ENCODE measurements around the gene THOC6. TPM values are rescaled to one million over a fixed set of nuclear protein-coding genes. Genes with fewer than 3 reads are reported as not detected.

THOC6 gene
- polyA plus RNA-seq, 1 donor: 46.7 TPM

DNA sequence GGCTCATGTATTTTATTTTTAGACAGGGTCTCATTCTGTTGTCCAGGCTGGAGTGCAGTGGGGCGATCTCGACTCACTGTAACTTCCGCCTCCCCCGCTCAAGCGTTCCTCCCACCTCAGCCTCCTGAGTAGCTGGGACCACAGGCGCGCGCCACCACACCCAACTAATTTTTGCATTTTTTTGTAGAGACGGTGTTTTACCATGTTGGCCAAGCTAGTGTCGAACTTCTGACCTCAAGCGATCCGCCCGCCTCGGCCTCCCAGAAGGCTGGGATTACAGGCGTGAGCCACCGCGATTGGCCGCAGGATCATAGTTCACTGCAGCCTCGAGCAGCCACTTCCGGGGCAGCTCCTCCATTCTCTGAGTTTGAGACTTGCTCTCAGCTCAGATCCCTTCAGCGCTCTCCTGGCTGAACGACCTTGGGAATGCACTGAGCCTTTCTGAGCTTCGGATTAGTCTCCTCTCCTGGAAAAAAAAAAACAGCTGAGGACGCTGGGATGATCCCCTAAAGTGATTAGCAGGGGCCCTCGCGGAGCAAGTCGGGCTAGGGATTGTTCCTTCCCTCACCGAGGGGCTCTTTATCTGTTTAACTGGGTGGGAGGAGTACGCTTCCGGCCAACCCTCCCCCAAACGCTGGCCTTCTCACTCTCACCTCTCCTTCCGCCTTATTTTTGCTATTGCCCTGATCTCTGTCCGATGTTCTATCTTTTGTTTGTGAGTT is 42.5 kb upstream of the THOC6 start:
- 0% methylated on average over 1 of the region's 33 CpGs for whole genome bisulfite sequencing (ENCODE audit: insufficient coverage, low lambda C conversion rate)
- Histone ChIP-seq H3K4me1 (ENCODE audit: control insufficient read depth, insufficient read depth, low read length) (peaks cover 5% of the 10 kb centered on the region), H3K27me3 (ENCODE audit: control insufficient read depth, insufficient read depth, low read length) (no peaks in the 10 kb centered on the region), H3K27ac (ENCODE audit: low read length) (no peak overlapping the region), H3K36me3 (ENCODE audit: control insufficient read depth, insufficient read depth, low read length) (no peaks in the 10 kb centered on the region), H3K4me3 (ENCODE audit: low read length) (peak overlapping the region; percentile 96), H3K9me3 (ENCODE audit: control insufficient read depth, low read depth, low read length) (no peaks in the 10 kb centered on the region)
- DNase-seq: peak in 1 of 2 donors; percentile 60

DNA sequence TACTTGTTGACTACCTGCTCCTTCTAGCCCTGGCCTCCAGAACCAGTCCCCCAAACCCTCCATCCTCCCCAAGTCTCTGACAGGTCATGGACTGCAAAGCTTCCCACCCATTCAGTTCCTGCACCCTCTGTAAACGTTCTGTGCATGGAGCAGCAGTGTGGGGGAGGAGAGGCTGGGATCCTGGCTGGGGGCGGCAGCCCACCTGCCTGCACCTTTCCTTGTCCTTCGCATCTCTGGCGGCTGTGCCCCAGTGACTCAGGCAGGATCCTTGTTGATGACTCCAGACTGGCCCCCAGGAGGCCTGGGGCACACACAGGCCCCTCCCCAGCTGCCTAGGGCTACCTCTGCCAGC is 42.0 kb upstream of the THOC6 start:
- Histone ChIP-seq H3K4me3 (ENCODE audit: low read length) (no peak overlapping the region), H3K36me3 (ENCODE audit: control insufficient read depth, insufficient read depth, low read length) (no peaks in the 10 kb centered on the region), H3K27me3 (ENCODE audit: control insufficient read depth, insufficient read depth, low read length) (no peaks in the 10 kb centered on the region), H3K4me1 (ENCODE audit: control insufficient read depth, insufficient read depth, low read length) (peaks cover 5% of the 10 kb centered on the region), H3K27ac (ENCODE audit: low read length) (no peak overlapping the region), H3K9me3 (ENCODE audit: control insufficient read depth, low read depth, low read length) (no peaks in the 10 kb centered on the region)
- no CpG with 5 or more reads among the region's 4 CpGs for WGBS (ENCODE audit: insufficient coverage, low lambda C conversion rate)
- DNase-seq: no peak

DNA sequence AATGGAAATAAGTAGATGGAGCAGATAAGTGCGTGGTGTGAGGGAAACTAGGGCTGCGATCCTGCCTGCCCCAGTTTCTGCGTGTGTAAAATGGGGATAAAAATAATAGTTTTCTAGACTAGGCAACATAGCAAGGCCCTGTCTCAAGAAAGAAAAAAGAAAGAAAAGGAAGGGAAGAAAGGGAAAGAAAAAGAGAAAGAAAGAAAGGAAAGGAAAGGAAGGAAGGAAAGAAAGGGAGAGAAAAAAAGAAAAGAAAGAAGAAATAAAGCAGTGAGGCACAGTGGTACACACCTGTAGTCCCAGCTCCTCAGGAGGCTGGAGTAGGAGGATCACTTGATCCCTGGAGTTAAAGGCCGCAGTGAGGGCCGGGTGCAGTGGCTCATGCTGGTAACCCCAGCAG is 41.4 kb upstream of the THOC6 start:
- no peak overlapping the region for H3K27ac ChIP-seq (ENCODE audit: low read length)
- H3K9me3 ChIP-seq (ENCODE audit: control insufficient read depth, low read depth, low read length): no peaks in the 10 kb centered on the region
- H3K4me1 ChIP-seq (ENCODE audit: control insufficient read depth, insufficient read depth, low read length): peaks cover 5% of the 10 kb centered on the region
- DNase-seq: no peak
- no peaks in the 10 kb centered on the region for H3K36me3 ChIP-seq (ENCODE audit: control insufficient read depth, insufficient read depth, low read length)
- H3K27me3 ChIP-seq (ENCODE audit: control insufficient read depth, insufficient read depth, low read length): no peaks in the 10 kb centered on the region
- H3K4me3 ChIP-seq (ENCODE audit: low read length): no peak overlapping the region
- 87% methylated on average over 3 of the region's 5 CpGs for WGBS (ENCODE audit: insufficient coverage, low lambda C conversion rate)

DNA sequence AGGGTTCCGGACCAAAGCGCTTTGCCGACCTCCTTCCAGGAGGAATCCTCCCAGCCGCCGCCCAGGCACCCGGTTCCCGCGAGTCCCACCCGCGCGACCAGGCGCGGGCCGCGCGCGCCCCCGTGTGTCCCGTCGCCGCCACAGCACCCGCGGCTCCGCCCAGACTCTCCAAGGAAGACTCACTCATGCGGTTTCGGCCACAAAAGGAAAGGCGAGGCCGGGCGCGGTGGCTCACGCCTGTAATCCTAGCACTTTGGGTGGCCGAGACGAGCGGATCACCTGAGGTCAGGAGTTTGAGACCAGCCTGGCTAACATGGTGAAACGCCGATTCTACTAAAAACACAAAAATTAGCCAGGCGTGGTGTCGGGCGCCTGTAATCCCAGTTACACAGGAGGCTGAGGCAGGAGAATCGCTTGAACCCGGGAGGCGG is 40.1 kb upstream of the THOC6 start:
- Histone ChIP-seq H3K4me1 (ENCODE audit: control insufficient read depth, insufficient read depth, low read length) (peaks cover 5% of the 10 kb centered on the region), H3K9me3 (ENCODE audit: control insufficient read depth, low read depth, low read length) (no peaks in the 10 kb centered on the region), H3K4me3 (ENCODE audit: low read length) (no peak overlapping the region), H3K27ac (ENCODE audit: low read length) (no peak overlapping the region), H3K27me3 (ENCODE audit: control insufficient read depth, insufficient read depth, low read length) (no peaks in the 10 kb centered on the region), H3K36me3 (ENCODE audit: control insufficient read depth, insufficient read depth, low read length) (no peaks in the 10 kb centered on the region)
- WGBS (ENCODE audit: insufficient coverage, low lambda C conversion rate): no CpG with 5 or more reads among the region's 42 CpGs
- DNase-seq: peak; percentile 67 to 75

DNA sequence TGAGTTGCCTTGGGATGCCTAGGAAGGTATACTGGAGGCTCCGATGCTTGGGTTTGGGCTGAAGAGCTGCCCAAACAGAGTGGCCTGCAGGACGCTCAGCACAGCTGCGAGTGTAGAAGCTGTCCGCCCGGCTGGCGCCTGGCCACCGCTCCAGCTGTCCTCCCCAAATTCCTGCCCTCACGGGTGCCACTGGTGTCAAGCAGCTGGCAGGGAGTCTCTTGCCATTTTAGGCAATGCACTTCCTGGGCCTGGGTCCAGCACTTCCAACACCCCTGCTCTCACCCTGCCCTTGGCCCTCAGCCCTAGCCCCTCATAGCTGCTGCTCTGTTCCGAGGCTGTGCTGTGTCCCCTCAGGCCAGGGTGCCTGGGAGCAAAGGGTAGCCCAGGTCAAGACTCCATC is 38.4 kb upstream of the THOC6 start:
- no CpG with 5 or more reads among the region's 9 CpGs for WGBS (ENCODE audit: insufficient coverage, low lambda C conversion rate)
- Histone ChIP-seq H3K27me3 (ENCODE audit: control insufficient read depth, insufficient read depth, low read length) (no peaks in the 10 kb centered on the region), H3K27ac (ENCODE audit: low read length) (no peak overlapping the region), H3K4me1 (ENCODE audit: control insufficient read depth, insufficient read depth, low read length) (peaks cover 5% of the 10 kb centered on the region), H3K36me3 (ENCODE audit: control insufficient read depth, insufficient read depth, low read length) (no peaks in the 10 kb centered on the region), H3K9me3 (ENCODE audit: control insufficient read depth, low read depth, low read length) (no peaks in the 10 kb centered on the region), H3K4me3 (ENCODE audit: low read length) (no peak overlapping the region)
- DNase-seq: no peak

DNA sequence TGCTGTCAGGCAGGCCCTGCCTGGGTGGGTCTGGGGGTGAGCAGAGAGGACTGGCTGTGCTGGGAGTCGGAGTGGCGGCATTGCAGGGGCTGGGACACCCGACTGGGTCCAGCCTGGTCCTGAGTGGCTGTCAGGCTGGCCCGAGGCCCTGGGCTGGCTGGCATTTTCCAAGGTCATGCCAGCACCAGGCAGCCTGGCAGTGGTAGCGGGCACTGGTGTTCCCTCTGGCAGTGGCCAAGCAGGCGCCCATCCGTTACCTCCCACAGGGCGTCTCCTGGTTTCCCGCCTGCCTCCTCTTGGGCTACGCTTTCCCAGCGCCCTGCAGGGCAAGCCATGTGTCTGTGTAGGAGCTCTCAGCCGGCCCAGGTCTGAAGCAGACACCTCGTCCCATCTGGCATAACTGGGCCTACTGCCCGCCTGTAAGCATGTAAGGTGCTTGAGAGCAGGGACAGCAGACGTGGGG is 37.9 kb upstream of the THOC6 start:
- H3K4me3 ChIP-seq (ENCODE audit: low read length): no peak overlapping the region
- DNase-seq: no peak
- H3K36me3 ChIP-seq (ENCODE audit: control insufficient read depth, insufficient read depth, low read length): no peaks in the 10 kb centered on the region
- no peaks in the 10 kb centered on the region for H3K27me3 ChIP-seq (ENCODE audit: control insufficient read depth, insufficient read depth, low read length)
- peaks cover 3% of the 10 kb centered on the region for H3K4me1 ChIP-seq (ENCODE audit: control insufficient read depth, insufficient read depth, low read length)
- H3K9me3 ChIP-seq (ENCODE audit: control insufficient read depth, low read depth, low read length): no peaks in the 10 kb centered on the region
- no CpG with 5 or more reads among the region's 15 CpGs for WGBS (ENCODE audit: insufficient coverage, low lambda C conversion rate)
- H3K27ac ChIP-seq (ENCODE audit: low read length): no peak overlapping the region

DNA sequence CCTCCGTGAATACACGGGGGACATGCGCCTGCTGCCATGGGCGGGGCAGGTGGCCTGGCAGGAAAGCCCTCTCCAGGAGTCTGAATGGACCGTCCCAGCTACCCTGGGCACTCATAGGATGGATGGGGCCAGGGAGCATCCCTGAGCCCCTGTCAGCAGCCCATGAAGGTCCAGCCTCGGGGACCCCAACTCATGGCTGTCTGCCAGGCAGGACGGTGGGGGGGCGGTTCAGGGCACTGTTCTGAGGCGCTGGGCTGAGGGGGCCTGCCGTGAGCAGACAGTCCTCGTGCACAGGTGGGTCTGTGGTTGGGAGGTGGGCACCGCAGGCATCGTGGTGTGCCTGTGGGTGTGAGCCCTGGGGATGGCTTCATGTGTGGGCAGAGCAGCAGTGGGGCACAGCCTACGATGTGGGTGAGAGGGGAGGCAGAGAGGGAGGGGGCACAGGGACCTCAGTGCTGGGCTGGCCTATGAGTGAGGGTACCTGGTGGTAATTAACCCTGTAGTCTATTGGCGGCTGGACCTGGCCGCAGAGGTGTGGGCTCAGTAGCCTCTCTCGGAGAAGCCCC is 37.1 kb upstream of the THOC6 start:
- Histone ChIP-seq H3K4me3 (ENCODE audit: low read length) (no peak overlapping the region), H3K9me3 (ENCODE audit: control insufficient read depth, low read depth, low read length) (no peaks in the 10 kb centered on the region), H3K27me3 (ENCODE audit: control insufficient read depth, insufficient read depth, low read length) (no peaks in the 10 kb centered on the region), H3K36me3 (ENCODE audit: control insufficient read depth, insufficient read depth, low read length) (no peaks in the 10 kb centered on the region), H3K4me1 (ENCODE audit: control insufficient read depth, insufficient read depth, low read length) (no peaks in the 10 kb centered on the region), H3K27ac (ENCODE audit: low read length) (no peak overlapping the region)
- WGBS (ENCODE audit: insufficient coverage, low lambda C conversion rate): no CpG with 5 or more reads among the region's 17 CpGs
- no peak for DNase-seq

DNA sequence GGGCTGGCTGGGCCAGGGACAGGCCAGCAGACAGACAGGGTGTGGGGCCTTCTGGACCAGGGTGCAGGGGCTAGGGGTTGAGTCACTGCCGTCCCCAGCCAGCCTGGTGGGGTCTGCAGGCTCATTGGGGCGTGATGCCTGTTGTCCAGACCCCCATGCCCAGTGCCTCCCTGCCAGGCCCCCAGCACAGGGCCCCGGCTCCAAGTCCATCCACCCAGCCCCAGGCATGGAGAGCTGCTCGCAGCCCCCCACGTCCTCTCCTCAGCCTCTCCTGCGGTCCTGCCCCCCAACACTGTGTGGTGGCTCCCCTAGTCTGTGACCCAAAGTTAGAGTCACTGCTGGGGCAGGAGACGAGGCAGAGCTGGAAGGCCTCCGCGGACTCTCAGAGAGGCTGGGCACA is 36.5 kb upstream of the THOC6 start:
- DNase-seq: no peak
- no peaks in the 10 kb centered on the region for H3K9me3 ChIP-seq (ENCODE audit: control insufficient read depth, low read depth, low read length)
- H3K36me3 ChIP-seq (ENCODE audit: control insufficient read depth, insufficient read depth, low read length): no peaks in the 10 kb centered on the region
- H3K27ac ChIP-seq (ENCODE audit: low read length): no peak overlapping the region
- no peak overlapping the region for H3K4me3 ChIP-seq (ENCODE audit: low read length)
- H3K4me1 ChIP-seq (ENCODE audit: control insufficient read depth, insufficient read depth, low read length): no peaks in the 10 kb centered on the region
- no CpG with 5 or more reads among the region's 9 CpGs for WGBS (ENCODE audit: insufficient coverage, low lambda C conversion rate)
- no peaks in the 10 kb centered on the region for H3K27me3 ChIP-seq (ENCODE audit: control insufficient read depth, insufficient read depth, low read length)

DNA sequence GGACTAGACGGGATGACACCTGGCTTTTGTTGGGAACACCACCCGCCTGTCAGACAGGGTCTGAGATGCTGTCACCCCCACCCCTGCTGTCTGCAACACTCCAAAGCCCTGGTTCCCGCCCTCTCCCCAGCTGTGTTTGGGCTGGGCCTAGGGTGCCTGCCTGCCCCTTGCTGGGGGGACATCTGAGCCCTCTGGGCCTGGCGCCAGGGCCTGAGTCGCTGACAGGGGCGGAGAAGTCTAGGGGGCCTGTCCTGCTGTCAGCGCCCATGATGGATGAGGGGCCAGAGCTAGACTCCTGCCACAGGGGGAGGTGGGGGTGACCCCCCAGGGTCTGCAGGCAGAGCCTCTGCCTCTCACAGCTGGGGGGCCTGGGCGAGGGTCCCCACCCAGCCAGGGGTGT is 36.0 kb upstream of the THOC6 start:
- WGBS (ENCODE audit: insufficient coverage, low lambda C conversion rate): no CpG with 5 or more reads among the region's 8 CpGs
- no peaks in the 10 kb centered on the region for H3K9me3 ChIP-seq (ENCODE audit: control insufficient read depth, low read depth, low read length)
- no peak overlapping the region for H3K4me3 ChIP-seq (ENCODE audit: low read length)
- H3K4me1 ChIP-seq (ENCODE audit: control insufficient read depth, insufficient read depth, low read length): no peaks in the 10 kb centered on the region
- no peak overlapping the region for H3K27ac ChIP-seq (ENCODE audit: low read length)
- H3K36me3 ChIP-seq (ENCODE audit: control insufficient read depth, insufficient read depth, low read length): no peaks in the 10 kb centered on the region
- H3K27me3 ChIP-seq (ENCODE audit: control insufficient read depth, insufficient read depth, low read length): no peaks in the 10 kb centered on the region
- no peak for DNase-seq

DNA sequence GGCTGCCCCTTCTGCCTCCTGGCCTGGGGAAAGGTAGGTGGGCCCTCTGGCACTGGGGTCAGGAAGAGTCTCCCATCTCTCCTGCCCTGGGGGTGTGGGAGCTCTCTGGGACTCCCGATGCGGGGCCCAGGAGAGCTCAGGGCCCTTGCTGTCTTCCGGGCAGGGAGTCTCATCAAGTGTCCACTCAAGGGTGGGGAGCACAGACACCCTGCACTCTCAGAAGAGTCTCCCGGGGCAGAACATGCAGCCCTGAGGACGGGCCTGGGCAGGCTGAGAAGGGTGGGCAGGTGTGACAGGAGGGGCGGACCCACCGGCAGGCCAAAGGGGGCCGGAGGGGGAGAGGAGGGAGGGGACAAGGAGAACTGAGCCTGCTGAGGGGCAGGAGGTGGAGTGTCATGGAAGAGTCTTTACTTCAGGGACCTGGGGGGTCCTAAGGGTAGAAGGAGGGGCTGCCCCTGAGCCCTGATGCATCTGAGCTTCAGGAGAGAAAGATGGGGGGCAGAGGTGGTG is 35.2 kb upstream of the THOC6 start:
- Histone ChIP-seq H3K27me3 (ENCODE audit: control insufficient read depth, insufficient read depth, low read length) (no peaks in the 10 kb centered on the region), H3K4me1 (ENCODE audit: control insufficient read depth, insufficient read depth, low read length) (no peaks in the 10 kb centered on the region), H3K4me3 (ENCODE audit: low read length) (no peak overlapping the region), H3K9me3 (ENCODE audit: control insufficient read depth, low read depth, low read length) (no peaks in the 10 kb centered on the region), H3K27ac (ENCODE audit: low read length) (no peak overlapping the region), H3K36me3 (ENCODE audit: control insufficient read depth, insufficient read depth, low read length) (no peaks in the 10 kb centered on the region)
- no peak for DNase-seq
- WGBS (ENCODE audit: insufficient coverage, low lambda C conversion rate): no CpG with 5 or more reads among the region's 8 CpGs

DNA sequence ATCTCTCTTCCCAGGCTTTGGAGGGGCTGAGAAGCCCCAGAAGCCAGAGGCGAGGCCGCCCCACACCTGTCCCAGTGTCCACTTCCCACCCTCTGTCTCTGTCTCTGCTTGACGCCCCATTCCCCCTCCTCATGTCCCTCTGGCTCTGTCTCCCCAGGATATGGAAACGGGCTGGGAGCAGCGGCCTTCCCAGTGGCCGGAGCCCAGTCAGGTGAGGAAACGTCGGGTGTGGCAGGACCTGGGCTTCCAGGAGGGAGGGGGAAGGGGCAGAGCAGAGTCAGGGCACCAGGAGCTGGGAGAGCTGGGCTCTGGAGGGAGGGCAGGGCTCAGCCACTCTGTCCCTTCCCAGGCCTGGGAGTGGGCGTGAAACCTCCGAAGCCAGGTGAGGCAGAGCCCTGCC is 32.9 kb upstream of the THOC6 start:
- DNase-seq: no peak
- no peak overlapping the region for H3K4me3 ChIP-seq (ENCODE audit: low read length)
- H3K4me1 ChIP-seq (ENCODE audit: control insufficient read depth, insufficient read depth, low read length): no peaks in the 10 kb centered on the region
- no CpG with 5 or more reads among the region's 10 CpGs for WGBS (ENCODE audit: insufficient coverage, low lambda C conversion rate)
- no peaks in the 10 kb centered on the region for H3K36me3 ChIP-seq (ENCODE audit: control insufficient read depth, insufficient read depth, low read length)
- no peak overlapping the region for H3K27ac ChIP-seq (ENCODE audit: low read length)
- H3K9me3 ChIP-seq (ENCODE audit: control insufficient read depth, low read depth, low read length): no peaks in the 10 kb centered on the region
- no peaks in the 10 kb centered on the region for H3K27me3 ChIP-seq (ENCODE audit: control insufficient read depth, insufficient read depth, low read length)

All from large intestine (tissue), 3 donors.